Neural cell (in vitro differentiated cells): ENCODE measurements around the gene MRPS33.

Source experiments
- CTCF ChIP-seq: fragments of 450-650 bp; IDR thresholded peaks from 2 replicates; pipeline ENCODE4 v1.5.1; 2014; ENCODE audit warnings: antibody characterized with exemption, mild to moderate bottlenecking, moderate library complexity; ENCODE audit not compliant: poor library complexity, severe bottlenecking
- REST ChIP-seq: IDR thresholded peaks from 2 replicates; pipeline ENCODE4 v1.6.1; 2012; ENCODE audit warnings: borderline replicate concordance
- TAF1 ChIP-seq: IDR thresholded peaks from 2 replicates; pipeline ENCODE4 v1.6.1; 2012; ENCODE audit warnings: low read depth

- TF ChIP-seq REST (no peak), TAF1 (no peak), CTCF (no peak)
Observed at GRCh38 chr7:140977741-140978140, 37.0 kb downstream of the MRPS33 start.
